GM21576 (cell line): ENCODE measurements around the gene HIPK3.
"Not testable (repeated sequence)": the region's sequence is repeated elsewhere in the genome, so short reads cannot be mapped to it uniquely, and the experiment has no call there.

Experiments used
- ATAC-seq: cut with Tn5 transposase; IDR thresholded peaks from one replicate; pipeline ENCODE4 v1.9.1; 2021; ENCODE audit warnings: mild to moderate bottlenecking, moderate library complexity; ENCODE audit not compliant: unreplicated experiment

Gene HIPK3

DNA sequence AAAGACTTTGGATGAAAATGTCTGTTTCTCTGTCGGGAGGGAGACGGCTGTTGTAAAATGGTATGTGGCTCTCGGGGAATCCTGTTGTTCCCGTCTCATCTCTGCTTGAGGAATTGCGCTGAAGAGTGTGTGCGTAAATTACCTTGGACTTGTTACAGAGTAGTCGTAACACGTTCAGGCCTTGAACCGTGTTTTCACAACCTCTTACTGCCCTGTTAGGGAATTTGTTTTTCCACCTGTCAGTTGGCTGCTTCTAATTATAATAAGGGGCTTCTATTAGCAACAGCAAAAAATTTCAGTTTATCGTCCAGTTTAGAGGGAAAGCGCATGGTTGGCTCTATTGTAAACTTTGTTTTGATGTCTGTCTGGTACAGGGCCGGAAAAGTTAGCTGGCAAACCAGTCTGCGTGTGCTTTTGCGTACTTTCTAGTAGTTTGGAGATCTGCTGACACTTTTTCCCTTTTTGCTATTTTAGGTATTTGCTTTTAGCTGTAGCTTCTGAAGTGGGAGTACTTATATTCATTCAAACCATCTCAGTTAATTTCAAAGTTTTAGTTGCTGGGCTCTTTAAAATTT lies 1.5 kb downstream of the HIPK3 start:
- peak; percentile 18 for ATAC-seq

DNA sequence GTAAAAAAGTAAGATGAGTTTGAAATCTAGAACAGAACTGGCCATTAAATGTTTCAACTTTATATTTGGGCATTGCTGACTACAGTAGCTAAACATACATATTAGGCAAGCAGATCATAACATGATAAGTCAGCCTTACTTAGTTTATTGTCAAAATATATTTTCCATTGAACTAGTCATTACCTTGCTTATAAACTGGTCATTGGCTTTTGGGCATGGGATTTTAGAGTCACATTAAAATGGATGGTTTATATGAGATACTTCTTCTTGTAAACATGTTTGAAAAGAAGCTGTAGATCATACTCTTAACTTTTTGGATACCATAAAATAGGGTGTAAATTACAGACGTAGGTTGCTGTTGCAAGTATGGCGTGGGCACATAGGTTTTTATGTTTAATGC lies 2.7 kb downstream of the HIPK3 start:
- ATAC-seq: no peak

DNA sequence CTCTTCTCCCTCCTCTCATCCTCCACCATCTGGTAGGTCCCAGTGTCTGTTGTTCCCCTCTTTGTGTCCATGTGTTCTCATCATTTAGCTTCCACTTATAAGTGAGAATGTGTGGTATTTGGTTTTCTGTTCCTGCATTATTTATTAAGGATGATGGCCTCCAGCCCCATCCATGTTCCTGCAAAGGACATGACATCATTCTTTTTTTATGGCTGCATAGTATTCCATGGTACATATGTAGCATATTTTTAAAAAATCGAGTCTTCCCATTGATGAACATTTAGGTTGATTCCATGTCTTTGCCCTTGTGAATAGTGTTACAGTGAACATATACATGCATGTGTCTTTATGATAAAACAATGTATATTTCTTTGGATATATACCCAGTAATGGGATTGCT lies 4.2 kb downstream of the HIPK3 start:
- ATAC-seq: not testable (repeated sequence)

DNA sequence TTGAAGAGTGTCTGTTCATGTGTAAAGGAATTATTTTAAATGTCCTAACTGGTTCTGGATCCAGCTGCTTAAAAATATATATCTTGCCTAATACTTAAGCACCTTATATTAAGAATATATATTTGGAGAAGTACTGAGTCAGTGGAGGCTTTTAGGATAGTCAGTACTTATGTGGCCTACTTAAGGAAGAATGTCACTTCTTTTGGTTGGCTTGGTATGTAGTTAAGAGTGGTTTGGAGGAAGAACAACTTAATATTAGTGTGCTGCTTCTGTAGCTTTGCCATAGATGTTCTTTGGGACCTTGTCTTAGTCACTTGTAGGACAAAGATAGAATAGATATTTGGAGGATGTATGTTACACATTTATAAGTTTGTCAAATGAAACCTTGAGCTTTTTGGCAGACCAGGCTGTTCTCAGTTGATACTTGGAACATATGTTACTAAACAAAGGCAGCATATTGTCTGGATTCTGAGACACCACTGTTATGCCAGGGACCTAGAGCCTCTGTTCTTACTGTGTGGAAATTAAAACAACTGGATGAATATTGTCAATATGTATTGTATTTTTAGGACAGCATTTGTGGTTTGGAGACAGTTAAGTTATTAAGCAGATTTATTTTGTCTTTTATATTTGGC lies 4.9 kb downstream of the HIPK3 start:
- no peak for ATAC-seq

DNA sequence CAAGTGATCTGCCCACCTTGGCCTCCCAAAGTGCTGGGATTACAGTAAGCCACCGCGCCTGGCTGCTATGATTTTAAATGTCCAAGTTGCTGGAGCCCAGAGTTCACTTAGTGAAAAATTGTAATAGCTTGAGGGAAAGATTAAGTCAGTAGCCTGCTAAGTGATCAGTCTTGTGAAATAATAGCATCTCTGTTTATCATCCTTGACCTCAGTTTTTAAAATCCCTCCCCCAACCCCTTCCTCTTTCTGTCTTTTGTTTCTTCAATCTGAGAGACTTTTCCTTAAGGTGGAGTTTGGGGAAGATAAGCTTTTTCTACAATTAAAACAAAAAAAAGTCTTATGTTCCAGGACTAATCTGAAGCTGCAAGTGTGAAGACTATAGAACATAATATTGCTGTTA lies 6.4 kb downstream of the HIPK3 start:
- ATAC-seq: no peak

DNA sequence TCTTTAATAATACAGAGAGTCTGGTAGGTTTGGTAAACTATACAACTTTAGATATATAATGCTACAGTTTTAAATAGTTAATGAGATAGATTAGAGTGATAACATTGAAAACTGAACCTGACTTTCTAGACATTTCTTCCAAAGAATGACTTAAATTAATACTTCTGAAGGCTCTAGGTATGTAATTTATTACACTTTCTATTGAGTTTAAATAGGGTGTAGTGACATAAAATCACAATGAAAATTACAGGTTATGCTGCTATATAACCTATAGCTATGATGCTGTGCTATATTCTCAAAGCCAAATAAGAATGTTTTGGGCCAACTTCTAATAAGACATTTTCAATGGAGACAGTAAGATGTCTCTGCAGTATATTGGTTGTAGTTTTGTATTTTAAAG lies 7.7 kb downstream of the HIPK3 start:
- ATAC-seq: no peak

- no peak for ATAC-seq
Observed at GRCh38 chr11:33266393-33267215, 9.4 kb downstream of the HIPK3 start.

DNA sequence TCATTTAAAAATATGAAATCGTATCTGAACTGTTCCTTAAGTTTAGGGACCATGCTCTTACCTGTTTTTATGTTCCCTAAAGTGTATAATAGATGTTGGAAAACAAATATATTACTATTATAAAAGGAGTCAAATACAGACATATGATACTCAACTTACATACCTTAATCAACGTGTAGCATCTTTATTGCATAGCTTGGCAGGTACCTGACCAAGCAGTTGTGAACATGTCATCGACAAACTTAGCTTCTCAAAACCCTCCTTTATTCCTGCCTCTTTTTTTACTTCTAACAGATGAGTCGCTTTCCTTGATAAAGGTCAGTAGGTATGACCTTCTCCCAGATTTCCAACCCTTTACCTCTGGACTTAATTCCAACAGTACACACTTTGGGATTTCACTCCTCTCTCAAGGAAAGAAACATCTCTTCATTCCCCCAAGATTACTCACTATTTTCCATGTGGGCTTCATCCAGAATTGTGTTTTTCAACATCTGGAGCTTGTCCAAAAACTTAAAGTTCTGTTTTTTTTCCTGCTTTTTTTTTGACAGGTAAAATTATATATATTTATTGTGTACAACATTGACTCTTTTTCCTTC lies 11.9 kb downstream of the HIPK3 start:
- no peak for ATAC-seq

- ATAC-seq: no peak
Observed at GRCh38 chr11:33269822-33270221, 12.6 kb downstream of the HIPK3 start.

DNA sequence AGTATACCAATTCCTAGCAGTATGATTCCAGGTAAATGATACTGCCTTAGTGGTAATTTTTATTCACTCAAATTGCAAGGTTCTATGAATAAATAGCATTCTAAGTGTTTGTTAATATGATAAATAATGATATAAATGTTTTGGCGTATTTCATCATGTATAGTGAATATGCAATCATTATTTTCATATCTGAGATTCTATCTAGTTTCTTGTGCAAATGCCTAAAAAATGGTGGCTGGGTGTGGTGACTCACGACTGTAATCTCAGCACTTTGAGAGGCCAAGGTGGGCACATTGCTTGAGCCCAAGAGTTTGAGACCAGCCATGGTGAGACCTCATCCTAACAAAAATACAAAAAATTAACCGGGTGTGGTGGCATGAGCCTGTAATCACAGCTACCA lies 13.9 kb downstream of the HIPK3 start:
- ATAC-seq: no peak

- no peak for ATAC-seq
Observed at GRCh38 chr11:33272338-33273107, 15.3 kb downstream of the HIPK3 start.

DNA sequence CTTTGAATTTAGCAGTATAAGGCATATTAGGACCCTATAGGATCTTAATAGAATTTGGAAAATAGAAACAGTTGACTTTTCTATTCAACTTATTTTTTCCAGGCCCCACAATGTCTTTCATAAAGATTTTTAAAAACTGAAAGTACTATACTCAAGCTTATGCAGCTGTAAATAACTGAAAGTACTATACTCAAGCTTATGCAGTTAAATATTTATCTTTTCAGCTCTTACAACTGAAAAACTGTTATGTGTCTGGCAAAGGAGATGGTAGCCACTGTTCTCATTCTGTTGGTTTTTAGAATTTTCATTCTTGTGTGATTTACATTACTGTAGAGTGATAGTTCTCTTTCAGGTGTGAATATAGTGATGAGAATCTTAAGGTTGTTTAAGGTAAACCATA lies 16.5 kb downstream of the HIPK3 start:
- no peak for ATAC-seq

- ATAC-seq: no peak
Observed at GRCh38 chr11:33280411-33280810, 23.2 kb downstream of the HIPK3 start.

- ATAC-seq: no peak
Observed at GRCh38 chr11:33281758-33282157, 24.6 kb downstream of the HIPK3 start.

DNA sequence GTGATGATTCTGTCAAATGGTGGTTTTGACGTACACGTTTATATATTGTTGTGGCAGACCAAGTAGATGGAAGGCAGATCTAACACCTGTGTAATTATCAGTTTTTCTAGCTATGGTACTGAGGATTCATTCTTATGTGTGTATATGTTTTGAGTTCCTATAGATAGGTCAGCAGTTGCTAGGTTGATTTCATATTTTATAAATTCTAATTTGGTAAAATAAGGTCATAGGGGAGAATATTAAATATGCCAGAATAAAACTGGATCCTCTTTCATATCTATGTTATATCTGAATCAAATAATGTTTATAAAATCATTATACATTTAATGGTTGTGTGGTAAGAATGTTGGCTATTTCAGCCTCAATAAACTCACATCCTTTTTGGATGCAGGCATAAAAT lies 27.6 kb downstream of the HIPK3 start:
- no peak for ATAC-seq

GRCh38 chr11:33290319-33290718 lies 33.1 kb downstream of the HIPK3 start:
- ATAC-seq: no peak

- ATAC-seq: peak; percentile 88
Observed at GRCh38 chr11:33291004-33291777, 34.0 kb downstream of the HIPK3 start.

DNA sequence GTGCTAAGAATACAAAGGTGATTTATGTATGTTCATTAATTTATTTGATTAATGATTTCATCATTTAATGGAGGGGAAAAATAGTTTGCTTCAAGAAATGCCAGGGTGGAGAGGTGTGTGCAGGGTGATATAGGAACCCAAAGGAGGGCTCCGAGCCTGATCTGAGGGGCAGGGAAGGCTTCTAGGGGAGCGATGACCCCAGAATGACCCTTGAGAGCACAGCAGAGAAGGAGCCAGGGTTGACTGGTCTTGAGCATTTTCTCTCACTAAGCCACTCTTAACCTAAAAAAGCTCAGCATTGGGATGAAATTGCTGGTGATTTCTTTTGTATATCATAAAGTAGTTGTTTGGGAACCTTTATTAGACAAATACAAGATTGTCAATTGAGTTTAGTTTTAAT lies 35.1 kb downstream of the HIPK3 start:
- ATAC-seq: no peak

DNA sequence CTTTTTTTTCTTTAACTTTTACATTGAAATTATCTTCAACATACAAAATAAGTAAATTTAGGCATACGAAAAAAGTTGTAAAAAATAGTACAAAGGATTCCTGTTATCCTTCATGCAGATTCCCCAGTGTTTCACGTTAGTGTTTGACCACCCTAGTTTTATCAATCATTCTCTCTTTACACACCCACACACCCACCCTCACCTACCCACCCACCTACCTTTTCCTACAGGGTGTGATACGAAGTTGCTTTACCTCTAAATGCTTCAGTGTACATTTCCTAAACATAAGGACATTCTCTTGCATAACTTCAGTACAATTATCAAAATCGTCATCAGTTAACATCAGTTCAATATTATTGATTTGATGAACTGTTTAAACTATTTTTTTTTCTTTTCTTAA lies 37.0 kb downstream of the HIPK3 start:
- no peak for ATAC-seq

GRCh38 chr11:33294797-33295196 lies 37.6 kb downstream of the HIPK3 start:
- no peak for ATAC-seq
